ENCODE data around the gene DLGAP1.

- TF ChIP-seq CTCF (IDR thresholded peaks at IDR 0.05) (no peak), ZFX (IDR thresholded peaks at IDR 0.05; ENCODE audit: borderline replicate concordance) (no peak)
Measured at GRCh38 chr18:3693410-3693809, 761.7 kb downstream of the DLGAP1 start.
